ENCODE results near the gene DMXL1.

GRCh38 chr5:119036101-119036762, 34.7 kb upstream of the DMXL1 start:
- no peak for TF ChIP-seq EZH2 (IDR thresholded peaks at IDR 0.05; ENCODE audit: borderline replicate concordance, low read depth, low read length, severe bottlenecking)
- TF ChIP-seq, protein P1, sequence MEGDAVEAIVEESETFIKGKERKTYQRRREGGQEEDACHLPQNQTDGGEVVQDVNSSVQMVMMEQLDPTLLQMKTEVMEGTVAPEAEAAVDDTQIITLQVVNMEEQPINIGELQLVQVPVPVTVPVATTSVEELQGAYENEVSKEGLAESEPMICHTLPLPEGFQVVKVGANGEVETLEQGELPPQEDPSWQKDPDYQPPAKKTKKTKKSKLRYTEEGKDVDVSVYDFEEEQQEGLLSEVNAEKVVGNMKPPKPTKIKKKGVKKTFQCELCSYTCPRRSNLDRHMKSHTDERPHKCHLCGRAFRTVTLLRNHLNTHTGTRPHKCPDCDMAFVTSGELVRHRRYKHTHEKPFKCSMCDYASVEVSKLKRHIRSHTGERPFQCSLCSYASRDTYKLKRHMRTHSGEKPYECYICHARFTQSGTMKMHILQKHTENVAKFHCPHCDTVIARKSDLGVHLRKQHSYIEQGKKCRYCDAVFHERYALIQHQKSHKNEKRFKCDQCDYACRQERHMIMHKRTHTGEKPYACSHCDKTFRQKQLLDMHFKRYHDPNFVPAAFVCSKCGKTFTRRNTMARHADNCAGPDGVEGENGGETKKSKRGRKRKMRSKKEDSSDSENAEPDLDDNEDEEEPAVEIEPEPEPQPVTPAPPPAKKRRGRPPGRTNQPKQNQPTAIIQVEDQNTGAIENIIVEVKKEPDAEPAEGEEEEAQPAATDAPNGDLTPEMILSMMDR (IDR thresholded peaks at IDR 0.05; ENCODE audit: borderline replicate concordance, extremely low read depth, low read length, poor library complexity, severe bottlenecking) = no peak
